Epithelial cell of prostate (primary cell): ENCODE results near the gene OBSCN.
"Not testable (repeated sequence)": the region's sequence is repeated elsewhere in the genome, so short reads cannot be mapped to it uniquely, and the experiment has no call there.

Experiments used
- DNase-seq: peaks from one replicate; pipeline ENCODE4 v3.0.0-alpha.2; 2011; ENCODE audit warnings: low read depth, low spot score
- H3K27ac ChIP-seq: fragments of 450-650 bp; 2 replicates; pipeline ENCODE4 v1.5.1; 2017; ENCODE audit warnings: mild to moderate bottlenecking

The OBSCN gene

DNA sequence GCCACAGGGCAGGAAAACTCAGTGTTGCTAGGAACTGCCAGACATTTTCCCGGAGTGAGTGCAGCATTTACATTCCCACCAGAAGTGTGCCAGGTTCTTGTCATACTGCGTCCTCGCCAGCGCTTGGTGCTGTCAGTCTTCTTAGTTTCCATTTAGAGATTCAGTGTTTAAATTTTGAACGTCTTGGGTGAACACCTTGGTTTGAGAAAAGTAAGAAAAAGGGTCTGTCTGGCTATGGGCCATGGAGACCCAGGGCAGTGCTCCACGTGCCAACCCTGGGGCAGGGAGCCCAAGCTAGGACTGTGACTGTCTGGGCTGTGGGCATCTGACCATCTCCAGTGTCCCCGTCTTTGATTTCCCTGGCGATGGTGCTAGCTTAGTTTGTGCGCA lies 26.2 kb upstream of the OBSCN start:
- H3K27ac ChIP-seq: no peak overlapping the region
- no peak for DNase-seq

DNA sequence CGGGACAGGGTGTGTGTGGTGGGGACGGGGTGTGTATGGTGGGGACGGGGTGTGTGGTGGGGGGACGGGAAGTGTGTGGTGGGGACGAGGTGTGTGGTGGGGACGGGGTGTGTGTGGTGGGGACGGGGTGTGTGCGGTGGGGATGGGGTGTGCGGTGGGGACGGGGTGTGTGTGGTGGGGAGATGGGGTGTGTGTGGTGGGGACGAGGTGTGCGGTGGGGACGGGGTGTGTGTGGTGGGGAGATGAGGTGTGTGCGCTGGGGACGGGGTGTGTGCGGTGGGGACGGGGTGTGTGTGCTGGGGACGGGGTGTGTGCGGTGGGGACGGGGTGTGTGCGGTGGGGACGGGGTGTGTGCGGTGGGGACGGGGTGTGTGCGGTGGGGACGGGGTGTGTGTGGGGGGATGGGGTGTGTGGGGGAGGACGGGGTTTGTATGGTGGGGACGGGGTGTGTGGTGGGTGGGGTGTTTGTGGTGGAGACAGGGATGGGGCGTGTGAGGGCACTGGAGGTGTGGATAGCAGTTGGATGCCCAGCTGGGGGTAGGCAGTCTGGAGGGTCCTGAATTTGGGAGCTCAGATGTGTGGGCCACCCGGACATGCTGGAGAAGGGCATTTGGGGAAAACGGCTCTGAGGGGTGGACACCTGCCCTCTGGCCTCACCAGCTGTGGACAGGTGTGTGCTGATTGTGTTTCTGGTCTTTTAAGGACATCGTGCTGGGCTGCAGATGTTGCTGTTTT lies 25.4 kb upstream of the OBSCN start:
- H3K27ac ChIP-seq: no peak overlapping the region
- DNase-seq: no peak

DNA sequence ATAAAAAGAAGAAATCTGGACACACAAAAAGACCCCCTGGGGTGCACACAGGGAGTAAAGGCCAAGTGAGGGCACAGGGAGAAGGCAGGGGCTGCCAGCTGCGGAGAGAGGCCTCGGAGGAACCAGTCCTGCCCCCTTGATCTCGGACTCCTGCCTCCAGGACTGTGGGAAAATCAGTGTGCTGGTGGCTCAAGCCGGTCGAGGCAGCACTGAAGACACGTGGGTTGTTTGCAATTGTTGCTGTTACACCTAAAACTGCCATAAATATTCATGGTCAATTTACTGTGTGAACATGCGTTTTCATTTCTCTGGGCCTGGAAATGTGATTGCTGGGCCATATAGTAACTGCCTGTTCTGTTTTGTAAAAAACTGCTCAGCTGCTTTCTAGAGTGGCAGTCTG lies 23.7 kb upstream of the OBSCN start:
- no peak overlapping the region for H3K27ac ChIP-seq
- DNase-seq: no peak

DNA sequence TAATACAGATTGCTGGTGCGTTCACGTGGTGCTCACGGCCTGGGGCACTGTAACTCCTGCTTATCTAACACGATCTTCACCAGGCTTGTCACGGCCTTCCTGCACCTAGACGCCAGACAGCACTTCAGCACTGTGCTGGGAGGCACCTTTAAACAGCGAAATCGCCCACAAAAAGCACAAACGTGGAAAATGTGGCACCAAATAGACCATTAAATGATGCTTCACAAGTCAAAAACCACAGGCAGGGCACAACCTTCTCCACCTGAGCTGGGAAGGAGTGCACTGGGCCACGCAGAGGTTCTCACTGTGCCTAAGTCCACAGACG lies 22.2 kb upstream of the OBSCN start:
- no peak overlapping the region for H3K27ac ChIP-seq
- no peak for DNase-seq

DNA sequence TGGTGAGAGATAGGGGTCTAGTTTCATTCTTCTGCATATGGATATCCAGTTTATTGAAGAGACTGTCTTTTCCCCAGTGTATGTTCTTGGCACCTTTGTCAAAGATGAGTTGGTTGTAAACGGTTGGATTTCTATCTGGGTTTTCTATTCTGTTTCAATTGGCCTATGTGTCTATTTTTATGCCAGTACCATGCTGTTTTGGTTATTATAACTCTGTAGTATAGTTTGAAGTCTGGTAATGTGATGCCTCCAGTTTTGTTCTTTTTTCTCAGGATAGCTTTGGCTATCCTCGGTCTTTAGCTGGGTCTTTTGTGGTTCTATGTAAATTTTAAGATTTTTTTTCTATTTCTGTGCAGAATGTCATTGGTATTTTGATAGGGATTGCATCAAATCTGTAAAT lies 19.6 kb upstream of the OBSCN start:
- H3K27ac ChIP-seq, DNase-seq: not testable (repeated sequence)

DNA sequence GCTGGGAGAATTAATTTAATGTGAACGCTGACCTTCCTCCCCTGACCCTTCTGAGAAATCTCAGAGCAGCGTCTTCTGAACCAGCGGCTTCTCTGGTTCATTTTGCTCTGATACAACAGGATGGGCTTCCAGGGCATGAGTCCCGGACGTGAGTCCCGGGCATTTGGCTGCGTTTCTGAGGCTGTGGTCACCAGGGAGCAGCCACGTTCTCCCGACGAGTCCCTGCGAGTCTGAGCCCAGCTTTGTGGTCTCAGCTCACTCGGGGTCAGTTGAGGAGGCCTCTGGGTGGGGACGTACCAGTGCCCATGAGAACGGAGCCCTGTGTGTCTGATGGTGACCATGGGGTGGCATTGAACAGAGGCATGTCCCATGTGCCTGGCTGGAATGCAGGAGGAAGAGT lies 17.7 kb upstream of the OBSCN start:
- H3K27ac ChIP-seq: no peak overlapping the region
- no peak for DNase-seq

DNA sequence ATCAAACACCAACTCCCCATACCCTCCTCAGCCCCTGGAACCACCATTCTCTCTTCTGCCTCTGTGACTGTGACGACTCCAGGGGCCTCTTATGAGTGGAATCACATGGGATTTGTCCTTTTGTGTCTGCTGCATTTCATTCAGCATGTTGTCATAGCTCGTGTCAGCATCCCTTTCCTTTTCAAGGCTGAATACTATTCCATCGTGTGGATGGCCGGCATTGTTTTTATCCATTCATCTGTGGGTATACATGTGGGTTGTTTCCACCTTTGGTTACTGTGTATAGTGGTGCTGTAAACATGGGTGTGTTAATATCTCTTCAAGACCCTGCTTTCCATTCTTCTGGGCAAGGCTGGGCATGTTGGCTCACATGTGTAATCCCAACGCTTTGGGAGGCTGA lies 17.1 kb upstream of the OBSCN start:
- no peak overlapping the region for H3K27ac ChIP-seq
- no peak for DNase-seq

DNA sequence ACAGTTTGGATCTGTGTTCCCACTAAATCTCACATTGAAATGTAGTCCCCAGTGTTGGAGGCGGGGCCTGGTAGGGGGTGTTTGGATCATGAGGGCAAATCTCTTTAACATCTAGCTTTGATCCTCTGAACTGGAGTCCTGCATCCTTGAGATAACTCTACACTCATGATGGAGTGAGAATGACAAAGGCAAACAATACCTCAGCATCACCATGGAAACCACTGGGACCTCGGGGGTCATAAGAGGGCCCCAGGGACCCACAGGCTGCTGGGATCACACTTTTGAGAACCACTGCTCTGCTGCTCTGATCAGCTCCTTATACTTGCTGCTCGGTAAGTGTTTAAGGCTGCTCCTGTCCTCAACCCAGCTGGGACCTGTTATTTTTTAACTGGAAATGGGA lies 13.4 kb upstream of the OBSCN start:
- no peak overlapping the region for H3K27ac ChIP-seq
- no peak for DNase-seq

DNA sequence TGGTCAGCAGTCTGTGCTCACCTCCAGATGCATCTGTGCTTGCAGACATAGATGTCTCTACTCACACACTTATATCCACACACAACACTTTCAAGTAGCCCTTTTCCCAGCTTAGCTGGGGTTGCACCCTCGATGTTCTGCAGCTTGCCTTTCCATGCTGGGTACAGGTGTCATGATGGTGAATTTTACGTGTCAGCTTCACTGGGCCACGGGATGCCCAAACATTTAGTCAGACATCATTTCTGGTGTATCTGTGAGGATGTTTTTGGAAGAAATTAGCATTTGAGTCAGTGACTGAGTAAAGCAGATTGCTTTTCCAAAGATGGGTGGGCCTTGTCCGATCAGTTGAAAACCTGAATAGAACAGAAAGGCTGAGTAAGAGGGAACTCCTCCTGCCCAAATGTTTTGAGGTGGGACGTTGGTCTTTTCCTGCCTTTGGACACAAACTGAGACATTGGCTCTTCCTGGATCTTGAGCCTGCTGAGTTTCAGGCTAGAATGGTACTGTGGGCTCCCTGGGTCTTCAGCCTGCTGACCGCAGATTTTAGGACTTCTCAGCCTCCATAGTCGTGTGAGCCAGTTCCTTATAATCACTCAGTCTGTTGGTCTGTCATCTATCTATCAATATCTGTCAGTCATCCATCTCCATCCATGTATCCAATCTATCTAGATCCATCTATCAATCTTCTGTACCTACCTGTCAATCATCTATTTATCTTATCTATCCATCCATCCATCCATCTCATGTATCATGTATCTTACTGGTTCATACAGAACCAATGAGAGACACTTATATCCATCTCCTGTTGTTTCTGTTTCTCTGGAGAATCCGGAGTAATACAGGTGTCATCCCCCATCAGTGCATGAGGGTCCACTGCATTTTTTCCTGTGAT lies 12.7 kb upstream of the OBSCN start:
- H3K27ac ChIP-seq: no peak overlapping the region
- DNase-seq: no peak

DNA sequence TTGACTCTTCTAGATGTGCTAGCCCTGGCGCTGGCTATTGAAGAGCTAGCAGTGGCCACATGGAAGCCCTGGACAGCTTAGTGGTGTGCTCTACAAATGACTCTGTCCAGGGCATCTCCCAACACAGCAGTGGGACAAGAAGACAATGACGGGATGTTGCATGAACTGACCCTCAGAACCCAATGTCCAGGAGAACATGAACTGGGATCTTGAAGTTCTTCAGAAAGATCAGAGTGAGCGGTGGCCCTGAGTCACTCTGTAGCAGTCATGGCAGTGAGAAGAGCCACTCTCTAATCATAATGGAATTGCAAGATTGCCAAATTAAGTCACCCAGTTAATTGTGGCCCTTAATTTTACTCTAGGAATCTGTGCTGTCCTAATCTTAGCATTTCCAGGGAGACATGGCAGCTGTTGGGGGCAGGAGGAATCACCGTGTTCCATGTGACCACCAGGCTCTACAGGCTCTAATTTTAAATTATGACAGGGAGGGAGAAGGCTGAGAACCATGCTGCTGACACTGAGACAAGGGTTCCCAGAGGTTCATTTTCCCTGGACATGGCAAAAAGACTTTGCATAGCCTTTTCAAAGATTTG lies 10.2 kb upstream of the OBSCN start:
- DNase-seq: no peak
- H3K27ac ChIP-seq: no peak overlapping the region

DNA sequence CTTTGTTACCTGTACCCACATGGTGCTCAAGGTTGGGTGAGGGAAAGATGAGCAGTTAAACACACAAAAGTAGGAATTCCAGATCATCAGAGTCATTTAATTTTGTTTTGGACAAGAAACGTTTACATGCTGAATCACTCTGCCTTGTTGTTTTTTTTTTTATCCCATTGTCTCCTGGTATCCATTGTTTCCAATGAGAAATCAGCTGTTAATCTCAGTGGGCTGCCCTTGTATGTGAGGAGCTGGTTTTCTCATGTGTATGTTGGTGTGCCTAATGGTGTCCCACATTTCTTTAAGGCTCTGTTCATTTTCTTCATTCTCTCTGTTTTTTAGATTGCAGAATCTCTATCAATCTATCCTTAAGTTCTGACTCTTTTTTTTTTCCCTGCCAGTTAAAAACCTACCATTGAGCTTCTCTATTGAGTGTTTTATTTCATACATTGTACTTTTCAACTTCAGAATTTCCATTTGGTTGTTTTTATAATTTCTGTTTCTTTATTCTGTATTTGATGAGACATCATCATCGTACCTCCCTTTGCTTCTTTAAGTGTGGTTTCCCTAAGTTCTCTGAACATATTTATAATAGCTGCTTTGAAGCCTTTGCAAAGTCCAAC lies 8.8 kb upstream of the OBSCN start:
- DNase-seq: no peak
- H3K27ac ChIP-seq: no peak overlapping the region

DNA sequence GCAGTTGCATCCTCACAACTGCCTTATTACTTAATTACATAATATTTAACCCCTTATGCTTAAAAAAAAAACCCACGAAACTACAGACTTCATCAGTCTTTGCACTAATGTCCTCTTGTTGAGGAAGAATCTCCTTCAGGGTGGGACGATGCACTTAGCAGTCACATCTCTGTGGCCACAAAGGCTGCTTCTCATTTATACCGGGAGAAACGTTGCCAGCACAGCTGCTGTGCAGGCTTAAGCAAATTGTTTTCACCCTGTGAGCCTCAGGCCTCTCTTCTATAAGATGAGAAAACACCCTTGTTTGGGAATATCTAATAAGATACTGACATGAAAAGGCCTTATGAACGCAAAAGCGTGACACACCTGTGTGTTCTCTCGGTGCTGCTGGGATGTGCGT lies 2.9 kb upstream of the OBSCN start:
- H3K27ac ChIP-seq: no peak overlapping the region
- no peak for DNase-seq

DNA sequence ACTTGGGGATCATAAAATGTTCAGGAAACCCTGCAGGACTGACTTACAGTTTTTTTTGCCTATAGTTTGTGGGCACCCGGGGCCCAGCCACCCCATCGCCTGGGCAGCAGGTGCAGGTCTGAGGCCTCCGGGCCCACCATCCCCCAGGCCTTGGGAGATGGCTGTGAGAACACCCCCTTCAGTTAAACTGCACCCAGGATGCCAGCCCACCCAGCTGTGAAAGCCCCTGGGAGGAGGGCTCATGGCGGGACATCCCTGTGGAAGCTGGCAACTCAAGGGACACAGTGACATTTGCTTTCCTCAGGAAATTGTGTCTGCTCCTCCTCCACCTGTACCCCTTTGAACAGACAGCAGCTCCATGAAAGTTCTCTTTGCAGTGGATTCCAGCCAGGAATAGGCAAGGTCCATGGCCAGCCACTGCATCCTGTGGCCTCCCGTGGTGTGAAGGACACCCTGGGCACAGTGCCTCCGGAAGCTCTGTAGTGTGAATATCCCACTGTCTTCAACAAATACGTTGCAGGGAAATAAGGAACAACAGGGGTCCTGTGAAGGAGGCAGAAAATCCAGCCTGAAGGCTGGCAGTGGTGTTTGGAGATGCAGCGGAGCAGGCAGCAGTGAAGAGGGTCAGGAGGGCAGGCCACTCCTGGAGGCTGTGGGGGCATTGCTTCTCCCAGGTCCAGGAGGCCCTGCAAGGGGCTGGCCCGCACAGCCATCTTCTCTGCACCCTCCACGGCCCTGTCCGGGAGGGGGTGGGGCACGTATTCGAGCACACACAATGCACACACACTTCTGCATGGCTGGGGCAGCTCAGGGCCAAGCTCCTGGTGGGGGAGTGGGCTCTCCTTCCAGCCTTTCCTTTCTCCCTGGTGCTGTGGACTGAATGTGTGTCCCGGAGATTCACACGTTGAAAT lies 2.1 kb upstream of the OBSCN start:
- no peak overlapping the region for H3K27ac ChIP-seq
- no peak for DNase-seq

DNA sequence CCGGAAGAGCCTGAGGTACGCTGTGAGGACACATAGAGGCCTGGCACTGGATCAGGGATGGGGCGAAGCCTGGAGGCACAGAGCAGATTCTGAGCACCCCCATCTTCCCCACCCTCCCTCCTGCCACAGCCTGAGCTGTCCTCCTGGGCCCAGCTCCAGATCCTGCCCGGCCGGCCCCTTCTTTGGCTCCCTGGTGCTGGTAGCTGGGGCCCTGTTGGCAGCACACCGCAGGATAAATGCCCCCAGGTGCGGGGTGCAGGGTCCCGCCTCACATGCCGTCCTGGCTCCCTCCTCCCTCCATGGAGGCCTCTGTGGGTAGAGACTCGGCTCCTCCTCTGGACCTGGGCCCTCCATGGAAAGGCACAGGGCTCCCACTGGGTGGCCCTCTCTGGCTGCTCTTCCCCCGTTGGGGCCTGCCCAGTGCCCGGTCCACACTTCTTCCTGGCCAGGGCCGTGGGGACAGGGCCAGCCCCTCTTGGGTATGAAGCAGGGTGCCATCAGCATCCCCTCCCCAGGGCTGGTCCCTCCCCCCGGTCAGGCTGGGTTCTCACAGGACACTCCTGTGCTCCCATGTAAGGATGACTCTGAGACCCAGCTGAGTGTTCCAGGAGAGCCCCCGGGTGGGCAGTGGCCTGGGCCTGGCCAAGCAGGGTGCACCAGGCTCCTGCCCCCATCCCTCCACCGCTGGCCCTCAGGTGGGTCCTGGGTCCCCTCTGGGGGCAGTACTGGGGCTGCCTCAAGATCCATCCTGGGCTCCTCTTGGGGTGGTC lies 1.1 kb upstream of the OBSCN start:
- no peak for DNase-seq
- H3K27ac ChIP-seq: no peak overlapping the region

DNA sequence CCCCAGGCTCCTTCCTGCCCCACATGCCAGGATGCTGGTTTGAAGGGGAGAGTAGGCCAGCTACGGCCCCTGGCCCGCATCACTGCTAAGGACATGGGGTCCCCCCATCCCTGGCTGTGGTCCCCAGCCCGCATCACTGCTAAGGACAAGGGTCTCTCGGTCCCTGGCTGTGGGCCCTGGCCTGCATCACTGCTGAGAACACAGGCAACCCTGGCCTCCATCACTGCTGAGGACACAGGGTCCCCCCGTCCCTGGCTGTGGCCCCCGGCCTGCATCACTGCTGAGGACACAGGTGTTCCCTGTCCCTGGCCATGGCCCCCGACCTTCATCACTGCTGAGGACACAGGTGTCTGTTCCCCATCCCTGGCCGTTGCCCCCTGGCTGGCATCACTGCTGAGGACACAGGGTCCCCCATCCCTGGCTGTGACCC lies 448 bp upstream of the OBSCN start:
- DNase-seq: no peak
- H3K27ac ChIP-seq: no peak overlapping the region

DNA sequence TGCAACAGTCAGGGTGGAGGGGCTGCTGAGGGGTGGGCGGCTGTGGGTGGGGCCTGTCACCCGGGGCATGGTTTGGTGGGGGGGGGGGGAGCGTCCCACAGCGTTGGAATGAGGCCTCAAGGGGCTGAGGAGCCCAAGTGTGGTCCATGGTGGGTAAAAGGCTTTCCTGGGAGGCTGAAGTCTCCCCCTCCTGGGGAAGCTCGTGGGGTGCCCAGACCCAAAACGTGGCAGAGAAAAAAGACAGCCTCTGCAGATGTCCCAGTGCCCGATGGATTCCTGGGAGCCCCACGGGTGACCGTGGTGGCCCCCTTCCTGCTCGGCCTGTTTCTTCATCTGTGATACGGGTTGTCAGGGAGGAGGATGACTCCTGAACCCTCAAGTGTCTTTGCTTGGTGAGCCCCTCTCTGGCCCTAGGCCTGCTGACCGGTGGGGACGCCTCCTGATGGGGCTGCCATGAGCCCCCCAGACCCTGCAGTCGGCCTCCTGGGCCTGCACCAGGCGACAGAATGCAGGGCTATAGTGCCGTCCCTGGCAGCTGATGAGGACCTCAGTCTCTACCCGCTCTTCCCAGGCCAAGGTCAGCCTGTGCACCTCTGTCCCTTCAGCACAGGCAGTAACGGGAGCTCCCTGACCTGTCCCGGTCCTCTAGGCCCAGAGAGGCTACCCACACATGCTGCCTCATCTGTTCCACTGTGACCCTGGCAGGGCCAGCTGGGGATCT lies 1.1 kb downstream of the OBSCN start:
- DNase-seq: no peak
- no peak overlapping the region for H3K27ac ChIP-seq

DNA sequence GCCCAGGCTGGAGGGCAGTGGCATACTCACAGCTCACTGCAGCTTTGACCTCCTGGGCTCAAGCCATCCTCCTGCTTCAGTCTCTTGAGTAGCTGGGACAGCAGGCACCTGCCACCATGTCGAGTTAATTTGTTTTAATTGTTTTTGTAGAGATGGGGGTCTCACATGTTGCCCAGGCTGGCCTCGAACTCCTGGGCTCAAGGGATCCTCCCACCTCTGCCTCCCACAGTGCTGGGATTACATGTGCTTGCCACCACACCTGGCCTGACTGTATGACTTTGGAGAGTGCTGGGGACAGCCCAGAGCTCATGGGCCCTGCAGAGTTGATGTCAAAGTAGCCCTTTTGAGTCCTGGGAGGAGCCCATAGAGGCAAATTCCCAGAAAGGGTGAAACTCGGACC lies 1.8 kb downstream of the OBSCN start:
- DNase-seq: no peak
- H3K27ac ChIP-seq: no peak overlapping the region

DNA sequence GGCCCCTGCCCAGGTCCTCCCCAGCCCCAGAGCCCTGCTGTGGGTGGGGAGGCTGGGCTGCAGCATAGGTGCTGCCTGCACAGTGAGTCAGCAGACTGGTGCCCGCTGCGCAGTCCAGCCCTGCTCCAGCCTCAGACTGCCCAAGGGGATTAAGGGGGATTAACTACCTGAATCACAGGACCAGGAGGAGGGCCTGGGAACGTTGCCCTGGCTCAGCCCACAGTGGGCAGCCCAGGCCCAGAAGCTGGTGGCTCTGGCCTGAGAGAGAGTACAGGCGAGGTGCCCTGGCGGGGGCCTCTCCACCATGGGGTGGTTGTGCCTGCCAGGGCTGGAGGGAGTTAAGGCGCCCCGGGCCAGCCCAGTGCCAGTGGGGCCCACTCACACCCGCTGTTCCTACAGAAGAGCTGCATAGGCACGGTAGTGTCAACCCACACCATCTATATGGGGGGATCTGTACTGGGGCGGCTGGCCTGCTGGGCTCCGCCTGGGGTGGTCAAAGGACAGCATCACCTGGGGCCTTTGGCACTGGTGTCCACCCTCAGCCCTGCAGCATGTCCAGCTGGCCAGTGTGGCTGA lies 2.3 kb downstream of the OBSCN start:
- DNase-seq: peak; percentile 52
- H3K27ac ChIP-seq: no peak overlapping the region
